Ovary (tissue), 9 donors: ENCODE results near the gene DDX51. TPM values are rescaled to one million over a fixed set of nuclear protein-coding genes. Genes with fewer than 3 reads are reported as not detected.

Source experiments
- DNase-seq, 5 donors: peaks; one replicate each; pipeline ENCODE4 v3.0.0-alpha.2; 2019 to 2020
- H3K27ac ChIP-seq, 2 donors: fragments of 200-600 bp; one replicate each; pipeline versions ENCODE4 v1.5.1 to v1.8.0; 2019 to 2022
- H3K27me3 ChIP-seq: fragments of 200-600 bp; one replicate; pipeline ENCODE4 v1.8.0; 2022
- H3K36me3 ChIP-seq: fragments of 200-600 bp; sonication (generic); one replicate; pipeline ENCODE4 v1.5.1; 2019
- H3K4me1 ChIP-seq: one replicate; pipeline ENCODE4 v1.8.1; 2013; ENCODE audit warnings: mild to moderate bottlenecking, moderate library complexity; ENCODE audit not compliant: insufficient read depth
- H3K4me3 ChIP-seq: fragments of 200-600 bp; sonication (generic); one replicate; pipeline ENCODE4 v1.5.1; 2017
- H3K9me3 ChIP-seq, 2 donors: fragments of 200-600 bp in 1 of 2; sonication (generic) in 1 of 2; one replicate each; pipeline versions ENCODE4 v1.5.1 to v1.8.1; 2013 to 2019; ENCODE audit warnings: mild to moderate bottlenecking in 1 of 2, moderate library complexity in 1 of 2
- EP300 ChIP-seq: sonication (generic); formaldehyde crosslinking; IDR thresholded peaks from one replicate; pipeline ENCODE4 v1.6.1; 2017; ENCODE audit warnings: antibody characterized with exemption
- POLR2A ChIP-seq: fragments of 450-650 bp; IDR thresholded peaks from one replicate; pipeline ENCODE4 v1.6.1; 2017; ENCODE audit warnings: antibody characterized with exemption, mild to moderate bottlenecking, moderate library complexity
- WGBS, 3 donors: extraction: QIAGEN DNeasy Blood & Tissue Kit in 1 of 3; methylation state at CpG; one replicate each; pipeline versions ENCODE4 v1.1.5 to v1.1.7; 2013 to 2017; 5-methylcytosine and 5-hydroxymethylcytosine counted together
- intact Hi-C, 4 donors: fragments of 100-400 bp; cut with DNase I; formaldehyde crosslinking; loops; one replicate each; pipeline versions ENCODE4 v1.11.0 to v1.15.1; 2022 to 2023
- polyA plus RNA-seq, 2 donors: library from polyadenylated mRNA; stranded (reverse); fragments of 200-250 nt in 1 of 2; fragments of 350-450 nt in 1 of 2; fragmentation: Illumina TruSeq in 1 of 2; extraction: RNeasy Lipid Tissue Mini Kit (QIAGEN cat#74804) in 1 of 2; gene quantifications; one replicate each; pipeline ENCODE4 v1.2.3, GENCODE V29; 2013 to 2014
- total RNA-seq, 7 donors: library from RNA; depleted of rRNA in 2 of 7; stranded (reverse); fragments of >200 nt in 2 of 7; fragmentation: NEBNext Ultra II Directional in 3 of 7; extraction: Animal tissue kit (Norgen Biotek cat#: 25700) in 3 of 7; gene quantifications; one replicate each; pipeline versions ENCODE4 v1.1.0 to v1.2.4, GENCODE V29; 2016 to 2023
- TF ChIP-seq, protein P1 (sequence below), 3 donors: fragments of 450-650 bp in 2 of 3; fragments of 200-600 bp in 1 of 3; IDR thresholded peaks; one replicate each; pipeline versions ENCODE4 v1.5.1 to v1.8.0; 2016 to 2022; ENCODE audit warnings: antibody characterized with exemption in 3 of 3, mild to moderate bottlenecking in 1 of 3
- donor health status: DM: no; HTN: no; CAD: no; lungs with moderate emphysema.
- donor health status: DM: no; HTN: no; CAD: no.
- donor health status: Bipolar disorder and iron deficiency.
- donor health status: DM: yes; HTN: yes; CAD: no.
- donor health status: DM: no; HTN: no; CAD: no.
- donor health status: DM: yes; HTN: yes; CAD: no.

Gene DDX51
- total and polyA plus RNA-seq, 9 donors: 10.0 to 26.2 (median 21.8) TPM

DNA sequence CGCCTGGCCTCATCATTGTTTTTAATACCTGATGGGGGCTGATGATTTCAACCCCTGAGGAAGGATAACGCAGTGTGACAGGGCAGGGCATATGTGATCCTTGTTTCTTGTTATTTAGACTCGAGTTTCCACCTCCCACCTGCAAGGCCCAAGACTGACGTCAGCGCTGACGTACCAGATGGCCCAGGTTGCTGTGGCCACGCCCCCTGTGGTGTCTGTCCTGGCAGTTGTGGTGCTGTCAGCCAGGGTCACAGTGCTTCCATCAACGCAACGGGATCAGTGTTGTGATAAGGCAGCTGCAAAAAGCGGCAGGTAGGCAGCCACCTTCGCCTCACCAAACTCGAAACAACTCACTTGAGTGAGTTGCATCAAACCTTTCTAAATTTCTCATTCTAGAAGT lies 18.4 kb downstream of the DDX51 start:
- no peaks in the 10 kb centered on the region for H3K36me3 ChIP-seq
- intact Hi-C loops: no loop called here

DNA sequence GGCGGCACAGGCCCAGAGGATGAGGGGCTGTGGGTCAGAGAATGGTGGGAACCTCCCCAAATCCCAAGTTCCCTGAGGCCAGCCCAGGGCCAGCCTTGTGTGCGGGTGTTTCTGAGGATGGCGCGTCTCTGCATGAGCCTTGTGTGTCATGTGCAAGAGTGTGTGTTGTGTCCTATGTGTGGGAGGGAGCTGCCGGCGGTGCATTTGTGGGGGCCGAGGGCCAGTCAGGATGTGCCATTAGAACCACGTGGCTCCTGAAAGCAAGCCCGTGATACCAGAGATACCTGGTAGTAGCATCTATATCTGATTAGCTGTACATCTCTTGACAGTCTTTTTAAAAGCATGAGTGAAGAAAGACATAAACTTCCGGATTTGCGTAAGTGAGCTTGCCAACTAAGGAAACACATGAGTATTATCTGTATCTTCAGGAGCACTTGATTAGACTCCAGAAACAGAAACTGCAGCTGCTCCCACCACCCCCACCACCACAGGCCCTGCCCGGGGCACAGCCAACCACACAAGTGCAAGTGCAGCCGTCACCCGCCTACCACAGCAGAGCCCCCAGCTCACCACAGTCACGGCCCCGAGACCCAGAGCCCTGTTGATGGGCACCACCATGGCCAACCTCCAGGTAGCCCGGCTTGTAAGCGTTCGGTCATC lies 19.2 kb downstream of the DDX51 start:
- H3K4me1 ChIP-seq: no peaks in the 10 kb centered on the region
- no peaks in the 10 kb centered on the region for H3K27me3 ChIP-seq
- H3K9me3 ChIP-seq: no peaks in the 10 kb centered on the region
- H3K36me3 ChIP-seq: no peaks in the 10 kb centered on the region
- TF ChIP-seq, protein P1, sequence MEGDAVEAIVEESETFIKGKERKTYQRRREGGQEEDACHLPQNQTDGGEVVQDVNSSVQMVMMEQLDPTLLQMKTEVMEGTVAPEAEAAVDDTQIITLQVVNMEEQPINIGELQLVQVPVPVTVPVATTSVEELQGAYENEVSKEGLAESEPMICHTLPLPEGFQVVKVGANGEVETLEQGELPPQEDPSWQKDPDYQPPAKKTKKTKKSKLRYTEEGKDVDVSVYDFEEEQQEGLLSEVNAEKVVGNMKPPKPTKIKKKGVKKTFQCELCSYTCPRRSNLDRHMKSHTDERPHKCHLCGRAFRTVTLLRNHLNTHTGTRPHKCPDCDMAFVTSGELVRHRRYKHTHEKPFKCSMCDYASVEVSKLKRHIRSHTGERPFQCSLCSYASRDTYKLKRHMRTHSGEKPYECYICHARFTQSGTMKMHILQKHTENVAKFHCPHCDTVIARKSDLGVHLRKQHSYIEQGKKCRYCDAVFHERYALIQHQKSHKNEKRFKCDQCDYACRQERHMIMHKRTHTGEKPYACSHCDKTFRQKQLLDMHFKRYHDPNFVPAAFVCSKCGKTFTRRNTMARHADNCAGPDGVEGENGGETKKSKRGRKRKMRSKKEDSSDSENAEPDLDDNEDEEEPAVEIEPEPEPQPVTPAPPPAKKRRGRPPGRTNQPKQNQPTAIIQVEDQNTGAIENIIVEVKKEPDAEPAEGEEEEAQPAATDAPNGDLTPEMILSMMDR (IDR thresholded peaks at IDR 0.05): no peak
- TF ChIP-seq EP300: no peak
- TF ChIP-seq POLR2A: no peak
- WGBS, 3 donors: 87 to 96% (median 95%) methylated on average over 19 of the region's 19 CpGs
- no peak overlapping the region for H3K4me3 ChIP-seq
- intact Hi-C loops: no loop called here
- H3K27ac ChIP-seq: no peak overlapping the region
- no peak for DNase-seq

More for the DNA sequence above, 18.4 kb downstream of the DDX51 start:
- H3K4me3 ChIP-seq: no peak overlapping the region
- TF ChIP-seq, protein P1 (IDR thresholded peaks at IDR 0.05): no peak
- no peak for TF ChIP-seq EP300
- TF ChIP-seq POLR2A: no peak
- no peaks in the 10 kb centered on the region for H3K9me3 ChIP-seq
- no peaks in the 10 kb centered on the region for H3K27me3 ChIP-seq
- 95 to 98% (median 96%) methylated on average over 12 of the region's 12 CpGs for WGBS, 3 donors
- H3K27ac ChIP-seq: no peak overlapping the region
- DNase-seq: no peak
- H3K4me1 ChIP-seq: no peaks in the 10 kb centered on the region

DNA sequence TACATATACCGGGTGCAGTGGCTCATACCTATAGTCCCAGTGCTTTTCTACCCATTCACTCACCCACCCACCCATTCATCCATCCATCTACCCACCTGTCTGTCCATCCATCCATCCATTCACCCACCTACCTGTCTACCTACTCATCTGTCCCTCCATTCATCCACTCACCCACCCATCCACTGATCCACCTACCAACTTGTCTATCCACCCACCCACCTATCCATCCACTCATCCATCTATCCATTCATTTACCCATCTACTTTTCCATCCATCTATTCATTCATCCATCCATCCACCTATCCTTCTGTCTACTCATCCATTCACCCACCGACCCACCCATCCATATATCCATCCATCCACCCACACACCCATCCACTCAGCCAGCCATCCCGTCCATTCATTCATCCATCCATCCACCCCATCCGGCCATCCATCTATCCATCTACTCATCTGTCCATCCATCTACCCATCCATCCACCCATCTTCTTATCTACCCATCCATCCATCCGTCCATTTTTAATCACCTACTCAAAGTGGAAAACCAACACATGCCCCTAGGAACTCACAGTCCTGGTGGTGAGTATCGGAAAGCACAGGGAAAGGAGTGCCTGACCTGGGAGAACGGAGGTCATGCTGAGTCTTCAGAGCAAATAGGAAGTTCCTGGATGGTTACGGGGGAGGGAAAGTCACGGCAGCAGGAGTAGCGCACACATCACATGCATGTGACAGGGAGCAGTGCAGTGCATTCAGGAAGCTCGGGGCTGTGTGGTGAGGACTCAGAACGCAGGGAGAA lies 20.0 kb downstream of the DDX51 start:
- Histone ChIP-seq H3K4me3 (no peak overlapping the region), H3K27ac (no peak overlapping the region), H3K36me3 (no peaks in the 10 kb centered on the region), H3K27me3 (no peaks in the 10 kb centered on the region), H3K4me1 (no peaks in the 10 kb centered on the region), H3K9me3 (no peaks in the 10 kb centered on the region)
- no peak for DNase-seq
- TF ChIP-seq, protein P1 (IDR thresholded peaks at IDR 0.05): no peak
- intact Hi-C loops: no loop called here
- 93 to 99% (median 96%) methylated on average over 12 of the region's 12 CpGs for WGBS, 3 donors

- no peaks in the 10 kb centered on the region for H3K36me3 ChIP-seq
- no peaks in the 10 kb centered on the region for H3K9me3 ChIP-seq
- WGBS, 3 donors: 94 to 95% (median 94%) methylated on average over 14 of the region's 14 CpGs
- TF ChIP-seq, protein P1 (IDR thresholded peaks at IDR 0.05): no peak
- TF ChIP-seq EP300 (no peak), POLR2A (no peak)
- no peak overlapping the region for H3K27ac ChIP-seq
- DNase-seq: no peak
- no peak overlapping the region for H3K4me3 ChIP-seq
- no peaks in the 10 kb centered on the region for H3K27me3 ChIP-seq
- H3K4me1 ChIP-seq: no peaks in the 10 kb centered on the region
- intact Hi-C loops: no loop called here
Measured at GRCh38 chr12:132121283-132121682, 22.8 kb downstream of the DDX51 start.
